Measurements from ENCODE around the gene LRRC4C. TPM values are rescaled to one million over a fixed set of nuclear protein-coding genes. Genes with fewer than 3 reads are reported as not detected.

The LRRC4C gene
- total RNA-seq, 1 experiment from 2014 or later = 0.15 TPM

- Histone ChIP-seq H3K27ac (ENCODE audit: low read length) (no peak overlapping the region), H3K9me3 (ENCODE audit: control insufficient read depth, insufficient read depth, low read depth, low read length) (no peaks in the 10 kb centered on the region), H3K4me3 (ENCODE audit: low read depth in 2 of 2, low read length in 2 of 2) (no peak overlapping the region), H3K4me1 (ENCODE audit: control insufficient read depth, insufficient read depth, low read length) (no peaks in the 10 kb centered on the region), H3K36me3 (ENCODE audit: control insufficient read depth, insufficient read depth, low read length) (no peaks in the 10 kb centered on the region), H3K27me3 (ENCODE audit: control insufficient read depth, insufficient read depth, low read length) (no peaks in the 10 kb centered on the region)
- no TSS peak for BruUV-seq (replicated peaks)
- ChIA-PET POLR2A (no interaction called here), CTCF (no interaction called here)
- in situ Hi-C loops (cut with HindIII; ENCODE audit: low pct_unique_long_range_greater_than_20kb, low sequenced_read_pairs) = no loop called here
- TF ChIP-seq TCF7L2 (IDR thresholded peaks at IDR 0.05; ENCODE audit: low read depth, low read length) = no peak
- no peak for TF ChIP-seq SIN3A (IDR thresholded peaks at IDR 0.05; ENCODE audit: borderline replicate concordance, insufficient read depth, low read depth, low read length)
- no peak for TF ChIP-seq REST (IDR thresholded peaks at IDR 0.05; ENCODE audit: insufficient read depth in 1 of 2, low read depth in 2 of 2, low read length in 1 of 2)
- ATAC-seq (no peak), DNase-seq (ENCODE audit: low read depth, low spot score) (no peak)
- intact Hi-C loops (cut with micrococcal nuclease; ENCODE audit: unreplicated experiment) = no loop called here
Measured at GRCh38 chr11:41437006-41437490, 22.4 kb downstream of the LRRC4C start.

- in situ Hi-C loops (cut with HindIII; ENCODE audit: low pct_unique_long_range_greater_than_20kb, low sequenced_read_pairs) = no loop called here
- ChIA-PET POLR2A (no interaction called here), CTCF (no interaction called here)
- Histone ChIP-seq H3K36me3 (ENCODE audit: control insufficient read depth, insufficient read depth, low read length) (no peaks in the 10 kb centered on the region), H3K9me3 (ENCODE audit: control insufficient read depth, insufficient read depth, low read depth, low read length) (no peaks in the 10 kb centered on the region), H3K27me3 (ENCODE audit: control insufficient read depth, insufficient read depth, low read length) (no peaks in the 10 kb centered on the region), H3K4me1 (ENCODE audit: control insufficient read depth, insufficient read depth, low read length) (no peaks in the 10 kb centered on the region), H3K27ac (ENCODE audit: low read length) (no peak overlapping the region), H3K4me3 (ENCODE audit: low read depth in 2 of 2, low read length in 2 of 2) (no peak overlapping the region)
- no peak for ATAC-seq
- no TSS peak for BruUV-seq (replicated peaks)
- intact Hi-C loops (cut with micrococcal nuclease; ENCODE audit: unreplicated experiment) = no loop called here
- no peak for DNase-seq (ENCODE audit: low read depth, low spot score)
- no peak for TF ChIP-seq TCF7L2 (IDR thresholded peaks at IDR 0.05; ENCODE audit: low read depth, low read length)
- TF ChIP-seq REST (IDR thresholded peaks at IDR 0.05; ENCODE audit: insufficient read depth in 1 of 2, low read depth in 2 of 2, low read length in 1 of 2) = no peak
- no peak for TF ChIP-seq CTCF (IDR thresholded peaks at IDR 0.05)
- no peak for TF ChIP-seq SIN3A (IDR thresholded peaks at IDR 0.05; ENCODE audit: borderline replicate concordance, insufficient read depth, low read depth, low read length)
- no peak for TF ChIP-seq POLR2AphosphoS5 (IDR thresholded peaks at IDR 0.05; ENCODE audit: low read depth, low read length)
Measured at GRCh38 chr11:41435531-41435930, 23.9 kb downstream of the LRRC4C start.

Data from Panc1 (cell line).